Measurements from ENCODE around the gene KLHL25.

- no peak for TF ChIP-seq CTCF (IDR thresholded peaks at IDR 0.05; ENCODE audit: low read depth, low read length, poor library complexity, severe bottlenecking)
- TF ChIP-seq EZH2phosphoT487 (IDR thresholded peaks at IDR 0.05; ENCODE audit: borderline replicate concordance, low read length) = no peak
Measured at GRCh38 chr15:85805420-85805819, 10.7 kb upstream of the KLHL25 start.

All from DOHH2 (cell line).